Loucy (cell line): Measurements from ENCODE around the gene ENTPD2.

Experiments used
- H2AFZ ChIP-seq: fragments of 200-600 bp; sonication (generic); 2 replicates; pipeline ENCODE4 v1.6.0; 2016; ENCODE audit warnings: antibody characterized with exemption, mild to moderate bottlenecking, low read length, moderate library complexity
- H3F3A ChIP-seq: fragments of 200-600 bp; 2 replicates; pipeline ENCODE4 v1.6.0; 2016; ENCODE audit warnings: antibody characterized with exemption, low read depth, mild to moderate bottlenecking
- H3K27me3 ChIP-seq: fragments of 200-600 bp; sonication (generic); 2 replicates; pipeline ENCODE4 v1.6.1; 2014; ENCODE audit warnings: low read length, mild to moderate bottlenecking; ENCODE audit not compliant: insufficient read depth, poor library complexity, severe bottlenecking
- H3K36me3 ChIP-seq: fragments of 200-600 bp; sonication (generic); 2 replicates; pipeline ENCODE4 v1.6.1; 2016; ENCODE audit warnings: low read length; ENCODE audit not compliant: insufficient read depth
- H3K4me1 ChIP-seq: fragments of 200-600 bp; sonication (generic); 2 replicates; pipeline ENCODE4 v1.5.1; 2014; ENCODE audit warnings: low read length, mild to moderate bottlenecking; ENCODE audit not compliant: insufficient read depth, poor library complexity, severe bottlenecking
- H3K4me2 ChIP-seq: fragments of 200-600 bp; sonication (generic); 2 replicates; pipeline ENCODE4 v1.6.0; 2014; ENCODE audit warnings: antibody characterized with exemption, low read length, low read depth, mild to moderate bottlenecking; ENCODE audit not compliant: poor library complexity, severe bottlenecking
- H3K4me3 ChIP-seq: fragments of 200-600 bp; sonication (generic); 2 replicates; pipeline ENCODE4 v1.5.1; 2014; ENCODE audit warnings: low read length, mild to moderate bottlenecking, mixed read lengths; ENCODE audit not compliant: poor library complexity, severe bottlenecking
- H3K79me2 ChIP-seq: fragments of 200-600 bp; sonication (generic); 2 replicates; pipeline ENCODE4 v1.6.1; 2014; ENCODE audit warnings: low read length; ENCODE audit not compliant: insufficient read depth
- H3K9ac ChIP-seq: fragments of 200-600 bp; sonication (generic); 2 replicates; pipeline ENCODE4 v1.6.0; 2014; ENCODE audit warnings: mild to moderate bottlenecking, low read depth, low read length, moderate library complexity; ENCODE audit not compliant: poor library complexity, severe bottlenecking
- H3K9me2 ChIP-seq: fragments of 200-600 bp; sonication (generic); replicated peaks from 2 replicates; pipeline ENCODE4 v1.6.1; 2016; ENCODE audit warnings: low read depth, low read length, mixed read lengths
- H3K9me3 ChIP-seq: fragments of 200-600 bp; sonication (generic); 2 replicates; pipeline ENCODE4 v1.6.1; 2014; ENCODE audit warnings: mild to moderate bottlenecking, antibody characterized with exemption, low read length, low read depth; ENCODE audit not compliant: insufficient read depth
- H4K20me1 ChIP-seq: fragments of 200-600 bp; sonication (generic); 2 replicates; pipeline ENCODE4 v1.6.0; 2014; ENCODE audit warnings: antibody characterized with exemption, low read length, mild to moderate bottlenecking; ENCODE audit not compliant: insufficient read depth, poor library complexity, severe bottlenecking
- CTCF ChIP-seq: fragments of 200-600 bp; sonication (generic); conservative IDR thresholded peaks from 2 replicates; pipeline ENCODE4 v1.5.1; 2014; ENCODE audit warnings: mild to moderate bottlenecking, antibody characterized with exemption, low read length
- EZH2phosphoT487 ChIP-seq: fragments of 200-600 bp; IDR thresholded peaks from 2 replicates; pipeline ENCODE4 v1.6.1; 2018; ENCODE audit warnings: antibody characterized with exemption, mild to moderate bottlenecking, moderate library complexity, borderline replicate concordance

ENTPD2 gene

GRCh38 chr9:137015540-137015930, 38.3 kb downstream of the ENTPD2 start:
- no peaks in the 10 kb centered on the region for H3K4me1 ChIP-seq
- H3K4me2 ChIP-seq, result no peak overlapping the region
- H3K9me2 ChIP-seq, result no peaks in the 10 kb centered on the region
- no peaks in the 10 kb centered on the region for H3K79me2 ChIP-seq
- TF ChIP-seq EZH2phosphoT487 (no peak), CTCF (no peak)
- H3K4me3 ChIP-seq, result no peak overlapping the region
- H3K36me3 ChIP-seq, result no peaks in the 10 kb centered on the region; the same call in 1 of the 2 replicates
- H2AFZ ChIP-seq, result no peak overlapping the region
- no peaks in the 10 kb centered on the region for H3F3A ChIP-seq
- H4K20me1 ChIP-seq, result no peaks in the 10 kb centered on the region
- H3K9me3 ChIP-seq, result no peaks in the 10 kb centered on the region
- H3K27me3 ChIP-seq, result no peaks in the 10 kb centered on the region
- H3K9ac ChIP-seq, result no peak overlapping the region

- H3K27me3 ChIP-seq, result no peaks in the 10 kb centered on the region
- H3K4me3 ChIP-seq, result no peak overlapping the region
- H3K9ac ChIP-seq, result no peak overlapping the region
- no peak overlapping the region for H3K4me2 ChIP-seq
- H4K20me1 ChIP-seq, result no peaks in the 10 kb centered on the region
- H3F3A ChIP-seq, result no peaks in the 10 kb centered on the region
- TF ChIP-seq CTCF (no peak), EZH2phosphoT487 (no peak)
- no peaks in the 10 kb centered on the region for H3K79me2 ChIP-seq
- H3K4me1 ChIP-seq, result no peaks in the 10 kb centered on the region
- no peaks in the 10 kb centered on the region for H3K9me2 ChIP-seq
- H2AFZ ChIP-seq, result no peak overlapping the region
- no peaks in the 10 kb centered on the region for H3K9me3 ChIP-seq
- no peaks in the 10 kb centered on the region; the same call in 1 of the 2 replicates for H3K36me3 ChIP-seq
Measured at GRCh38 chr9:137014776-137015539, 38.9 kb downstream of the ENTPD2 start.

GRCh38 chr9:137014166-137014565, 39.7 kb downstream of the ENTPD2 start:
- no peaks in the 10 kb centered on the region for H3K4me1 ChIP-seq
- H3K4me3 ChIP-seq, result no peak overlapping the region
- no peaks in the 10 kb centered on the region for H3K9me3 ChIP-seq
- H3K79me2 ChIP-seq, result no peaks in the 10 kb centered on the region
- no peaks in the 10 kb centered on the region for H3F3A ChIP-seq
- H3K9ac ChIP-seq, result no peak overlapping the region
- H3K9me2 ChIP-seq, result no peaks in the 10 kb centered on the region
- no peaks in the 10 kb centered on the region for H4K20me1 ChIP-seq
- H3K27me3 ChIP-seq, result no peaks in the 10 kb centered on the region
- TF ChIP-seq CTCF, result no peak
- no peak for TF ChIP-seq EZH2phosphoT487
- no peak overlapping the region for H2AFZ ChIP-seq
- no peaks in the 10 kb centered on the region; the same call in 1 of the 2 replicates for H3K36me3 ChIP-seq
- H3K4me2 ChIP-seq, result no peak overlapping the region
